Lung (tissue), 12 donors: ENCODE data around the gene ZNF850. TPM values are rescaled to one million over a fixed set of nuclear protein-coding genes. Genes with fewer than 3 reads are reported as not detected.
"Not testable (repeated sequence)": the region's sequence is repeated elsewhere in the genome, so short reads cannot be mapped to it uniquely, and the experiment has no call there.

Experiments used
- ATAC-seq: fragments of 200-7000 bp; cut with Tn5 transposase; one replicate; pipeline ENCODE4 v1.9.1; 2020; ENCODE audit warnings: moderate number of reproducible peaks; ENCODE audit not compliant: insufficient read depth, low FRiP score
- DNase-seq, 3 donors: peaks; one replicate each; pipeline ENCODE4 v3.0.0-alpha.2; 2013 to 2017
- H3K27ac ChIP-seq, 2 donors: one replicate each; pipeline ENCODE4 v1.5.1; 2013; ENCODE audit warnings: mild to moderate bottlenecking in 2 of 2, moderate library complexity in 2 of 2, control low read depth in 1 of 2, inconsistent platforms in 1 of 2, low read depth in 1 of 2, low read length in 1 of 2
- H3K27me3 ChIP-seq, 3 donors: one replicate each; pipeline ENCODE4 v1.5.1; 2013; ENCODE audit warnings: low read length in 2 of 3; ENCODE audit not compliant: control insufficient read depth in 3 of 3, insufficient read depth in 3 of 3
- H3K36me3 ChIP-seq, 4 donors: one replicate each; pipeline ENCODE4 v1.5.1; 2013; ENCODE audit warnings: low read length in 4 of 4, mild to moderate bottlenecking in 1 of 4, moderate library complexity in 1 of 4; ENCODE audit not compliant: control insufficient read depth in 4 of 4, insufficient read depth in 4 of 4
- H3K4me1 ChIP-seq, 5 donors: one replicate each; pipeline ENCODE4 v1.5.1; 2013; ENCODE audit warnings: low read length in 5 of 5, mild to moderate bottlenecking in 2 of 5, moderate library complexity in 1 of 5; ENCODE audit not compliant: control insufficient read depth in 5 of 5, insufficient read depth in 5 of 5
- H3K4me3 ChIP-seq: one replicate; pipeline ENCODE4 v1.5.1; 2013; ENCODE audit warnings: mild to moderate bottlenecking, control low read depth, moderate library complexity
- H3K9ac ChIP-seq, 2 donors: one replicate each; pipeline ENCODE4 v1.5.1; 2013; ENCODE audit warnings: low read length in 2 of 2, control low read depth in 1 of 2; ENCODE audit not compliant: insufficient read depth in 1 of 2
- H3K9me3 ChIP-seq, 4 donors: one replicate each; pipeline ENCODE4 v1.5.1; 2013; ENCODE audit warnings: low read length in 3 of 4, mild to moderate bottlenecking in 1 of 4, moderate library complexity in 1 of 4; ENCODE audit not compliant: control insufficient read depth in 4 of 4, insufficient read depth in 3 of 4
- CTCF ChIP-seq: IDR thresholded peaks from 2 replicates; pipeline ENCODE4 v1.5.1; 2012; ENCODE audit warnings: mild to moderate bottlenecking; ENCODE audit errors: control extremely low read depth, extremely low read depth
- WGBS, 2 donors: extraction: QIAGEN DNeasy Blood & Tissue Kit; methylation state at CpG; one replicate each; pipeline ENCODE4 v1.1.7; 2013; 5-methylcytosine and 5-hydroxymethylcytosine counted together
- polyA plus RNA-seq, 2 donors: library from polyadenylated mRNA; stranded (reverse); fragments of 200-250 nt; gene quantifications; one replicate each; pipeline ENCODE4 v1.2.1, GENCODE V29; 2013
- total RNA-seq, 2 donors: library from RNA; depleted of rRNA in 1 of 2; stranded (reverse); fragments of >200 nt in 1 of 2; gene quantifications; one replicate each; pipeline ENCODE4 v1.2.1, GENCODE V29; 2014 to 2021
- donor health status: control.
- donor health status: control.
- donor health status: Bipolar disorder and iron deficiency.
- donor health status: healthy.
- donor health status: DM: yes; HTN: yes; CAD: no.

Gene ZNF850
- total and polyA plus RNA-seq, 4 donors = 0.31 to 4.9 (median 1.7) TPM

- H3K36me3 ChIP-seq = peaks cover 4 to 81% (median 75%) of the 10 kb centered on the region in 4 donors
- 96 to 97% methylated on average over 4 of the region's 4 CpGs for WGBS, 2 donors
- TF ChIP-seq CTCF = no peak
Measured at GRCh38 chr19:36750066-36750691, 22.4 kb downstream of the ZNF850 start.

GRCh38 chr19:36749613-36750012 lies 23.0 kb downstream of the ZNF850 start:
- H3K27me3 ChIP-seq, ATAC-seq, DNase-seq, H3K9ac ChIP-seq, H3K4me1 ChIP-seq, H3K27ac ChIP-seq, H3K4me3 ChIP-seq: not testable (repeated sequence)
- Histone ChIP-seq H3K9me3 (peaks cover 44 to 79% (median 61%) of the 10 kb centered on the region in 4 donors), H3K36me3 (peaks cover 4 to 81% (median 70%) of the 10 kb centered on the region in 4 donors)
- WGBS, 2 donors = 98 to 100% methylated on average over 8 of the region's 8 CpGs

More at GRCh38 chr19:36750066-36750691, 22.4 kb downstream of the ZNF850 start:
- ATAC-seq = no peak
- H3K27ac ChIP-seq = no peak overlapping the region
- H3K27me3 ChIP-seq = no peaks in the 10 kb centered on the region
- no peak overlapping the region for H3K4me3 ChIP-seq
- peaks cover 45 to 84% (median 62%) of the 10 kb centered on the region in 4 donors for H3K9me3 ChIP-seq
- H3K9ac ChIP-seq = no peak overlapping the region
- H3K4me1 ChIP-seq = no peaks in the 10 kb centered on the region
- no peak for DNase-seq

GRCh38 chr19:36748431-36749275 lies 24.0 kb downstream of the ZNF850 start:
- DNase-seq (no peak), ATAC-seq (no peak)
- Histone ChIP-seq H3K9me3 (peaks cover 49 to 80% (median 62%) of the 10 kb centered on the region in 4 donors), H3K27me3 (no peaks in the 10 kb centered on the region), H3K4me3 (no peak overlapping the region), H3K27ac (no peak overlapping the region), H3K4me1 (no peaks in the 10 kb centered on the region), H3K9ac (no peak overlapping the region), H3K36me3 (peaks cover 6 to 83% (median 68%) of the 10 kb centered on the region in 4 donors)
- TF ChIP-seq CTCF = no peak
- WGBS, 2 donors = 98% methylated on average over 10 of the region's 10 CpGs

GRCh38 chr19:36747750-36748149 lies 24.9 kb downstream of the ZNF850 start:
- H3K36me3 ChIP-seq = peaks cover 6 to 77% (median 64%) of the 10 kb centered on the region in 4 donors
- no peak overlapping the region for H3K9ac ChIP-seq
- no peak for TF ChIP-seq CTCF
- no peak for DNase-seq
- no peaks in the 10 kb centered on the region for H3K4me1 ChIP-seq
- ATAC-seq = no peak
- H3K27me3 ChIP-seq = no peaks in the 10 kb centered on the region
- no peak overlapping the region for H3K27ac ChIP-seq
- no peak overlapping the region for H3K4me3 ChIP-seq
- peaks cover 49 to 75% (median 61%) of the 10 kb centered on the region in 4 donors for H3K9me3 ChIP-seq
- 98 to 99% methylated on average over 10 of the region's 10 CpGs for WGBS, 2 donors
